HG03025 (cell line): ENCODE measurements around the gene DOLK.

Source experiments
- ATAC-seq: cut with Tn5 transposase; IDR thresholded peaks from one replicate; pipeline ENCODE4 v1.9.1; 2021; ENCODE audit warnings: mild to moderate bottlenecking, moderate library complexity; ENCODE audit not compliant: unreplicated experiment, low FRiP score

Gene DOLK

DNA sequence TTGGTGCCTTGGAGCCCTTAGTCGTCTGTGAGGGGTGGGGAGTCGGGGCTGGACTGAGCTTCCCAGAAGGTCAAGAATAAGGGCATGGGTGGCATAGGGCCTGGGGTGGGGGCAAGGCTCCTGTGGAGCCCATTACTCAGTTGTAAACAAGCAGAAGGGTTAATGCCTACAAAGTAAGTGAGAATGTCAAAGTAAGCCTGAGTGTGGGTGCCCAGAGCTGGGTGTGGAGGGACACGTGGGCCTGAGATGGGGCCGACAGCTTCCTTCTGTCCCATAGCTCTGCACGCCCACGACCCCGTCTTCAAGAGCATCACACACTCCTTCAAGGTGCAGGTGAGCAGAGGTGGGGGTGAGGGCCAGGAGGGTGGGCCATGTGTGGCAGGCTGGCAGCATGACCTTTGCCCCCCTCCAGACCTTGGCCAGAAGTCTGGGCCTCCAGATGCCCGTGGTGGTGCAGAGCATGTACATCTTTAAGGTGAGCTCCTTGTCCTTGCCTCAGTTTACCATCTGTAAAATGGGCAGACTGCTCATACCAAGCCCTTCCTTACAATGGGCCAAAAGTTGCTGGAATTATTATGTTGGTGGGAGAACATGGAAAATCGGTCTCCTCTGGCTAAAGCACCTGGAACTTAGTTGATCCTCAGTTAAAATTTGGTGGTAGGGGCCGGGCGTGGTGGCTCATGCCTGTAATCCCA is 11.1 kb downstream of the DOLK start:
- ATAC-seq: no peak

DNA sequence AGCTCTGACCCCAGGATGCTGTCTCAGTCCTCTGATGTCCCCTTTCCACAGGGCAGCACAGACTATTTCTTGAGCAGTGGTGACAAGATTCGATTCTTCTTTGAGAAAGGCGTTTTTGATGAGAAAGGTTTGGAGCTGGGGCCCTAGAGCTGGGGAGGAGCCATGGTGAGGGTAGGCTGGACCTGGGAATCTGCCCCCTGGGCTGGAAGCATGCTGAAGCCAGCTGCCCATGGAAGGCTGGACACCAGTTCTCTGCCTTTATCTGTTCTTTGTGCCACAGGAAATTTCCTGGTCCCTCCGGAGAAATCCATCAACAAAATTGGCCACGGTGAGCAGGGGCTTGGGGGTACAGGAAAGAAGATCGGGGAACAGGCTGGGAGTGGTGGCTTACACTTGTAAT is 13.7 kb downstream of the DOLK start:
- ATAC-seq: no peak

GRCh38 chr9:128929560-128929959 is 17.8 kb downstream of the DOLK start:
- ATAC-seq: no peak

- no peak for ATAC-seq
These were observed 18.8 kb downstream of the DOLK start for GRCh38 chr9:128928624-128929023.

DNA sequence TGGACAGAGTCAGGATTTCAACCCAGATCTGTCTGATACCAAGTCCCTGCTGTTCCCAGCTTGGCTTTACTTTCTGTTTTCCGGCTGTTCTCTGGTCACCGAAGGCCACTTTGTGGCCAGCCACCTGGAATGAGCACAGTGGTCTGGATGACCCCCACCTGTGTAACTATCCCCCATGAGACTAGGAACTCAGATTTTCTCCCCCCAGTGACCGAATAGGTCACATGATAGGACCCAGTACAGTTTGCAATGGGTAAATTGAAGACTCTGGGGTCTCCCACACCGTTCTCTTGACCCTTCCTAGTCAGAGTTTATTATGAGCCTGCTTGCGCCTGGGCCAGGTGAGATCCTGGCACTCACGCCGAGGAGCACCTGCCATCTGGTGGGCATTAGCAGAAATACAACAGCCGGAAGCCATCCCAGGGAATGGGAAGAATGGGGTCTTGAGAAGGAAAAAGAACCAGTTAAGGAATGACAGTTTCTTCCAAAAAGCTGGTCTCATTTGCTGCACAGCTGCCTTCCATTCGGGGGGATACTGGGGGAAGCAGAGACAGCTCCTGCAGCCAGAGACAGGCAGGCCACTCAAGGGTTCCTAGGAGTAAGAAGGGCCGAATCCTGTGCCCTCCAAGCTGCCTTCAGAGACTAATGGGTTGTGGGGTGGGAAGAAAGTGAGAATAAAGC is 19.5 kb downstream of the DOLK start:
- ATAC-seq: no peak

DNA sequence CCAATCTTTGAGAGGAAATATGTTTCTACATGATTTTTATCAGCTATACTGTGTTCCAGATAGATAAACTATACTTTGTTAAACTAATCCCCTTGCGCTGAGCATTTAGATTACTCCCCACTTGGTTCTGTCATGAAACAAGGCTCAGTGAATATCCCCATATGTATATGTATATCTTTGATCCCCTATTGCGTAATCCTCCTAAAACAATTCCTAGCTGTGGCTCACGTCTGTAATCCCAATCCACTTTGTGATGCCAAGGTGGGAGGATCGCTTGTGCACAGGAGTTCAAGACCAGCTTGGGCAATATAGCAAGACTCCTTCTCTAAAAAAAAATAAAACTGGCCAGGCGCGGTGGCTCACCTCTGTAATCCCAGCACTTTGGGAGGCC is 23.9 kb downstream of the DOLK start:
- ATAC-seq: no peak

GRCh38 chr9:128921881-128922763 is 25.3 kb downstream of the DOLK start:
- ATAC-seq: no peak

DNA sequence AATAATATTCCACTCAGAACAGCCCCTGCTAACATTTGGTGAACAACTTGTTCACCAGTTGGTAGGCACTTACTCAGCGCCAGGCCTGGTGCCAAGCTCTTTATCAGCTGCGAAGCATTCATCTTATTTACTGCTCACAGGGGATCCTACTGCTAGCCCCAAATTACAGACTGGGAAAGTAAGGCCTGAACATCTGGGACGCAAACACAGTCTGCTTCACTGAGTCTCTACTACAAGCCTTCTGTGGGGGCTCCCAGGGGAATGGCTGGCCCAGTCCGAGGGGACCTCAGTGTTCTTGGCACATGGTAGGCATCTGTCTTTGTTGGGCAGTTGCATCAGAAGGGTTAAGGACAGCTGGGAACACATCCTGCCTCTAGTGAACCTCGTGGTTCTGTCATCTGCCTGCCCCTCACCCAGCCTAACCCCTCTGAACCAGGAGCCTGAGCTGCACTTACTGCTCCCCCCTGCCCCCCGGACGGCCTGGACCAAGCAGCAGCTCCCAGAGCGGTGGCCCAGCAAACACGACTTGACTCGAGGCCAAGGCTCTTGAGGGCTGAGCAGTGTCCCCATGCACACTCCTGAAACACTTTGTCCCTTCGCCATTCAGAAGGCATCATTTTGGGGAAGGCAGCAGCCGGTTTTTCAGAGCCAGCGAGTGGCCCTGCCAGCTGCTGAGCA is 26.9 kb downstream of the DOLK start, which contains the start of gene PHYHD1:
Gene PHYHD1, plus strand, starts transcription at position 602 of the 678 bp plus-strand sequence. CDS start 1,342 bp downstream, outside the sequence.
- no peak for ATAC-seq

GRCh38 chr9:128919402-128920089 is 27.9 kb downstream of the DOLK start:
- ATAC-seq: no peak

- ATAC-seq: no peak
These were observed 28.5 kb downstream of the DOLK start for GRCh38 chr9:128918921-128919320.

GRCh38 chr9:128917151-128917849 is 30.1 kb downstream of the DOLK start:
- no peak for ATAC-seq

DNA sequence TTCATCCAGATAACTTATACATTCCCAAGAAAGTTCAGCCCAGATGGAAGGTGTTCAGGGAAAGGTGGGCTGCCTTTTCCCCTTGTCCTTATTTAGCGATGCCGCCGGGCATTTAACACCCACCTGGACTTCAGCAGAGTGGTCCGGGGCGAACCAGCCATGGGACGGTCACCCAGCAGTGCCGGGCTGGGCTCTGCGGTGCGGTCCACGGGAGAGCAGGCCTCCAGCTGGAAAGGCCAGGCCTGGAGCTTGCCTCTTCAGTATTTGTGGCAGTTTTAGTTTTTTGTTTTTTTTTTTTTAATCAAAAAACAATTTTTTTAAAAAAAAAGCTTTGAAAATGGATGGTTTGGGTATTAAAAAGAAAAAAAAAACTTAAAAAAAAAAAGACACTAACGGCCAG is 30.7 kb downstream of the DOLK start:
- ATAC-seq: no peak

GRCh38 chr9:128916204-128916603 is 31.2 kb downstream of the DOLK start:
- ATAC-seq: no peak

- ATAC-seq: no peak
These were observed 33.2 kb downstream of the DOLK start for GRCh38 chr9:128913995-128914772.

DNA sequence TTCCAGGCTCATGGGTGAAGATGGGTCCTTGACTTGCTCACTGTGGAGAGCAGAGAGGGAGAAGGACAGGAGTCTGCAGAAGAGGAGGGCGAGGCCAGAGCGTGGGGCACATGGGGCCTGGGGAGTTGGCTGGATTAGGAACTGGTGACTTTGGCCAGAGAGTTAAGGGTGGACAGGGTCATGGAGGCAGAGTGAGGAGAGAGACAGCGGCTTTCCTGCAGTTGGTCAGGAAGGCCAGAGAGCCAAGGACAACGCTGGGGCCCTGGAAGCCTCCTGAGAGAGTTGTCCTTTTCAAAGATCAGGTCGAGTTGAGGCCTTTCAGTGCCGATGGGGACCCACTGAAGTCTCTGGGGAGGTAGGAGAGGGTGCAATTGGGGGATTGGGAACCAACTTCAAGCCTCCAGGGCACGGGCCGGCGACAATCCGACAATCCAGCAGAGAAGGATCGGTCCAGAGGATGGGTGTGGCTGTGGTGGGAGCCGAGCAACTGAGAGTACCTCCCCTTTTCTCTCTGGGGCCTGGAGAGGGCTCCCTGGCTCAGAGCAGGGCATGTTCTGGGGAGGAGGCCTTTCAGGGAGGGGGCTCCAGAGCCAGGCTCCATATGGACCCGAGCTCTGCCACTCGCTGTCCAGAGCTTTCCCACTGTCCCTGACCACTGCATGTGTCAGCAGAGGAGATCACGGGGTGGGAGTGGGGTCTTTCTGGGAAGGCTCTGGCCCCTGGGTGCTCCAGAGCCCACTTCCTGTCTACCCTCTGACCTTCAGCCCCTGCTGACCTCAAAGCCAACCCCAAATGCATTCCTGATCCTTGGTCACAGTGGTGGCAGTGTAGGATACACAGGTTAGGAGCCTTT is 34.1 kb downstream of the DOLK start:
- ATAC-seq: no peak

DNA sequence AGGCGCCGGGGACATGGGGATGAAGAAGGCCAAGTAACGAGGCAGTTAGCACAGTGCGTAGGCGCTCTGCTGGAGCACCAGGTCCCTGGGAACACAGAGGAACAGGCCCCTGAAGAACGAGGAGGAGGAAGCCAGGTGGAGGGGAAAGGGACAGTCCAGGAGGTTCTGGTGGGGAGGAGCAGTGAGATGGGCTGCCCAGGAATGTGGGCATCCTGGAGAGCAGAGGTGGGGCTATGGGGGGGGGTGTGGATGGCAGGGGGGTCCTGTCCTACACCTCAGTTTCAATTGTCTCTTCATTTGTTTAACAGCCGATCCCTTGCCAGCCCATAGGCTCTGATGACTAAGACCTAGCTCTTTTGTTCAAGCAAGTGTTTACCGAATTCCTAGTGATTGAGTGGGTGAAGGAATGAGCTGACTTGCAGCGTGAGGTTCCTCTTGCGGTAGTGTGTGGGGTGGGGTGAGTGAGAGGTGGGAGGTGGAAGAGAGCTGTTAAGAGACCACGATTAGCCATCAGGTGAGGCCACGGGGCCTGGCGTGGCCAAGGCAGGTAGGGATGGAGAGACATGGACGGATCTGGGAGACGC is 35.0 kb downstream of the DOLK start:
- ATAC-seq: no peak

- no peak for ATAC-seq
These were observed 35.8 kb downstream of the DOLK start for GRCh38 chr9:128911529-128912035.
